Measurements from ENCODE around the gene UPF1.

DNA sequence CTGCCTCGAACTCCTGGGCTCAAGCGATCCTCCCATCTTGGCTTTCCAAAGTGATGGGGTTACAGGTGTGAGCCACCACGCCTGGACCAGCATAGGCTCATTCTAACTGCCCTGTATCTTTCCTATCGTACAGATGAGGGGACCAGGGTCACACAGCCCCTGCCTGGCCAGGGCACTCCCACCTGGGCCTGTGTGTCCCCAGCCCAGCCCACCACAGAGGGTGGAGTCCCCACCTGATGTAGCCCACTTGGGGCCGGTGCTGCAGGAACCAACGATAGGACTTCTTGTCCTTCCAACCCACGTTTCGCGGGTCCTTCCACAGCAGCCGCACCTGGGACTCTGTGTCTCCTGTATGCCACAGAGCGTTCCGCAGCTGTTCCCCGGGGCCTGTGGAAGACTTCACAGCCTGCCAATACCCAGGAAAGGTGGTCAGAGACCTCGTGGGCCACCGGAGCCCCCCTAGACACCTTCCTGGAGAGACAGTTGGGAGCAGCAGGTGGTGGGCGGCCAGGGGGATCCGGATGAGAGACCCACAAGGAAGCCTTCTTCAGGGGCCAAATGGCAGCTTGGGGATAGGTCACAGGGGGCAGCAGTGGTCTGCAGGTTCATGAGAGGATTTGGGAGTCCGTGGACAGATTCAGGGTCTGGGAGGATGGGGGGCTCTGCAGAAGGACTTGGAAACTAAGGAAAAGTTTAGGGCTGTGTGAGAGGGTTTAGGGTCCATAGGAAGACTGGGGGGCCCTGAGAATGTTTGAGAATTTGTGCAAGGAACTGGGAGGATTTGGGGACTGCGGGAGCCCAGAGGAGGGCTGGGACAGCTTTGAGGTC is 47.6 kb upstream of the UPF1 start:
- TF ChIP-seq, protein P1, sequence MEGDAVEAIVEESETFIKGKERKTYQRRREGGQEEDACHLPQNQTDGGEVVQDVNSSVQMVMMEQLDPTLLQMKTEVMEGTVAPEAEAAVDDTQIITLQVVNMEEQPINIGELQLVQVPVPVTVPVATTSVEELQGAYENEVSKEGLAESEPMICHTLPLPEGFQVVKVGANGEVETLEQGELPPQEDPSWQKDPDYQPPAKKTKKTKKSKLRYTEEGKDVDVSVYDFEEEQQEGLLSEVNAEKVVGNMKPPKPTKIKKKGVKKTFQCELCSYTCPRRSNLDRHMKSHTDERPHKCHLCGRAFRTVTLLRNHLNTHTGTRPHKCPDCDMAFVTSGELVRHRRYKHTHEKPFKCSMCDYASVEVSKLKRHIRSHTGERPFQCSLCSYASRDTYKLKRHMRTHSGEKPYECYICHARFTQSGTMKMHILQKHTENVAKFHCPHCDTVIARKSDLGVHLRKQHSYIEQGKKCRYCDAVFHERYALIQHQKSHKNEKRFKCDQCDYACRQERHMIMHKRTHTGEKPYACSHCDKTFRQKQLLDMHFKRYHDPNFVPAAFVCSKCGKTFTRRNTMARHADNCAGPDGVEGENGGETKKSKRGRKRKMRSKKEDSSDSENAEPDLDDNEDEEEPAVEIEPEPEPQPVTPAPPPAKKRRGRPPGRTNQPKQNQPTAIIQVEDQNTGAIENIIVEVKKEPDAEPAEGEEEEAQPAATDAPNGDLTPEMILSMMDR (IDR thresholded peaks at IDR 0.05): no peak
- no peak for TF ChIP-seq POLR2AphosphoS5 (IDR thresholded peaks at IDR 0.05)
